G401.6 (cell line): ENCODE results near the gene FLAD1.

Experiments
- FAIRE-seq: peaks from 2 replicates; lab custom pipeline; 2012; peaks lifted over from hg19 to GRCh38; lab: Jason Lieb, UNC

The FLAD1 gene

DNA sequence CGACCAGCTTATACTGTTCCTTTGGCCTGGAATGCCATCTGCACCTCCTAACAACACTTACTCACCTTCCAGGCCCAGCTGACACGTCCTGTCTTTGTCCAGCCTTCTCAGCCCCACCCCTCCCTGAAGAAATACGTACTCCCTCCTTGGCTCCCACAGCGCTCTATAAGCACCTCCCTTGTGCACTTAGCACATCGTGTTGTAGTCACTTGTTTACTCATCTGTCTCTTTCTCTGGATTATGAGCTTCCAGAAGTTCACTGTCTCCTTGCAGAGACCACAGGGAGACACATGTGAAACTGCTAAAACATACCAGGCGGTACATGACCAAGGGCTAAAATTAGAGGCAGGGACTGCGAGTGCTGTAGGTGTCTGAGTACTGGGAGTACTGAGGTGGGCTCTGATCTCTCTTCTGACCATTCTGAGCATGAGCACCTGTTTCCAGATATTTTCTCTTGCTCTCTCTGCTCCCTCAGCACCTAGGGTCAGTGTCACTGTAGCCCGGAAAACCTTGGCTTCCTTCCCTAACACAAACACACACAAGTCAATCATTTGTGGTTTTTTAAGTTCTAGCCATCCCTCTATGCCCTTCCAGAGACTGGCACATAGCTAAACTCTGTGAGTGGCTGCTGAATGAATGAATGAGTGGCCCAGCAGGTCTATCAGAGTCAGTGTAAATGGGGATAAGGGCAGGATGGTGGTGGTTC, 55.6 kb downstream of the FLAD1 start:
- no peak for FAIRE-seq

DNA sequence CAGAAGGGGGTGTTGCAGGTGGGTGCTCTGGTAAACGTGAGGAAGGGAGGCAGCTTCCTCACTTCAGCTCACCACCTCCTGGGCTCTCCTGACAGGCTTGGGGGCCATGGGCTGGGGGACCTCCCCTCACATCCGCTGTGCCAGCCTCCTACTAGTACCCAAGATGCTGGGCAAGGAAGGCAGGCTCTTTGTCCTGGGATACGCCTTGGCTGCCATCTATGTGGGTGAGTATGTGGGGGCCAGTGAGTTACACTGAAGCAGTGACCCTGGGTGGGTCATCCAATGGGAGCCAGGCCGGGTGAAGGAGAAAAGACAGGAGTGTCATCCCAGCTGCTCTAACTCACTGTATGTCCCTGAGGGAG, 56.1 kb downstream of the FLAD1 start:
- FAIRE-seq, result no peak

DNA sequence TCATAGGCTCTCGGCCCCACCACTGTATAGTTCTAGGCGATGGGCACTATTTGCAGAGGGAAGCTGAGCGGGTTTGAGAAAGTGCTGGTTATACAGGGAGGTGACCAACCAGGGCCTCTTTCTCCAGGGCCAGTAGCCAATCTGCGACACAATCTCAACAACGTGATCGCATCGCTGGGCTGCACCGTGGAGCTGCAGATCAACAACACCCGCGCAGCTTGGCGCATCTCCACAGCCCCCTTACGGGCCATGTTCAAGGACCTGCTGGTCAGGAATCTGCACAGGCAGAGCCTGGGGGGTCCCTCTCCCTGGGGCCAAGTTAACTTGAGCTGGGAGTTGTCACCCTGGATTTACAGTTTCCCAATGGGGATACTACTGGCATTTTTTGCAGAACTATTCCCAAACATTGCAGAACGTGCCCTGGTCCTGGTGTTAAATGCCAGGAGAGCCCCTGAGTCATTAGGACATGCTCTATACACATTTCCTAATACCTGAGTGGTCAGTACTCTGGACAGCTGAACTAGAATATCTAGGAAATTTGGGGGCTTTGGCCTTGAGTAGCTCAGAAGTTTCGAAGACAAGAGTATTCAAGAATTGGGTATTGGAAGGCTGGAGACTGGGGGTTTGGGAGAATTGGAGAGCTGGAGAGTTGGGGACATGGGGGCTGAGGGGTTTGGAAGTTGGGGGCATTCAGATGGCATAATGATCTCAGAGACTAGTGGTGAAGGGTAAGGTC, 57.4 kb downstream of the FLAD1 start:
- no peak for FAIRE-seq
